ENCODE measurements around the gene FZD2. TPM values are rescaled to one million over a fixed set of nuclear protein-coding genes. Genes with fewer than 3 reads are reported as not detected.
"Not testable (repeated sequence)": the region's sequence is repeated elsewhere in the genome, so short reads cannot be mapped to it uniquely, and the experiment has no call there.

The FZD2 gene
- total RNA-seq, 2 experiments from 2014 or later, result 0.10 to 0.25 TPM

- CTCF ChIA-PET, result no interaction called here
- POLR2A ChIA-PET, result no interaction called here
- no peak overlapping the region for H3K27ac Mint-ChIP-seq
- H3K36me3 Mint-ChIP-seq (ENCODE audit: low read depth), result no peaks in the 10 kb centered on the region
- no peak for DNase-seq
- H3K4me1 Mint-ChIP-seq, result no peaks in the 10 kb centered on the region
- peaks cover 21% of the 10 kb centered on the region for H3K27me3 Mint-ChIP-seq
- H3K9me3 Mint-ChIP-seq, result no peaks in the 10 kb centered on the region
- no peak overlapping the region for H3K4me3 Mint-ChIP-seq
Measured at GRCh38 chr17:44572801-44573200, 15.5 kb downstream of the FZD2 start.

- ChIA-PET POLR2A (no interaction called here), CTCF (interaction anchor here (0.6 to 1.0 kb wide), 2 partner anchors 9 to 1150 kb away, joined by 4 to 5 read pairs; no protein-coding TSS in a partner anchor)
- Mint-ChIP-seq H3K4me1 (no peaks in the 10 kb centered on the region), H3K27me3 (peaks cover 35% of the 10 kb centered on the region), H3K36me3 (ENCODE audit: low read depth) (no peaks in the 10 kb centered on the region), H3K4me3 (no peak overlapping the region), H3K27ac (no peak overlapping the region), H3K9me3 (no peaks in the 10 kb centered on the region)
- no peak for DNase-seq
Measured at GRCh38 chr17:44575403-44575802, 18.1 kb downstream of the FZD2 start.

GRCh38 chr17:44578947-44579346, 21.7 kb downstream of the FZD2 start:
- H3K27ac Mint-ChIP-seq, result no peak overlapping the region
- H3K4me1 Mint-ChIP-seq, result no peaks in the 10 kb centered on the region
- no peaks in the 10 kb centered on the region for H3K9me3 Mint-ChIP-seq
- H3K36me3 Mint-ChIP-seq (ENCODE audit: low read depth), result no peaks in the 10 kb centered on the region
- H3K27me3 Mint-ChIP-seq, result peaks cover 37% of the 10 kb centered on the region
- DNase-seq, result no peak
- no peak overlapping the region for H3K4me3 Mint-ChIP-seq
- ChIA-PET POLR2A (no interaction called here), CTCF (no interaction called here)

- Mint-ChIP-seq H3K4me3 (no peak overlapping the region), H3K27ac (no peak overlapping the region)
Measured at GRCh38 chr17:44581868-44582267, 24.6 kb downstream of the FZD2 start.

GRCh38 chr17:44584443-44584842, 27.2 kb downstream of the FZD2 start:
- Mint-ChIP-seq H3K27ac (no peak overlapping the region), H3K9me3 (no peaks in the 10 kb centered on the region), H3K4me3 (no peak overlapping the region), H3K27me3 (peaks cover 16% of the 10 kb centered on the region), H3K36me3 (ENCODE audit: low read depth) (no peaks in the 10 kb centered on the region), H3K4me1 (no peaks in the 10 kb centered on the region)
- CTCF ChIA-PET, result no interaction called here
- POLR2A ChIA-PET, result no interaction called here
- DNase-seq, result no peak

More at GRCh38 chr17:44581868-44582267, 24.6 kb downstream of the FZD2 start:
- Mint-ChIP-seq H3K9me3 (no peaks in the 10 kb centered on the region), H3K4me1 (no peaks in the 10 kb centered on the region), H3K36me3 (ENCODE audit: low read depth) (no peaks in the 10 kb centered on the region), H3K27me3 (peaks cover 23% of the 10 kb centered on the region)
- ChIA-PET CTCF (no interaction called here), POLR2A (no interaction called here)
- DNase-seq, result no peak

- peaks cover 12% of the 10 kb centered on the region for H3K27me3 Mint-ChIP-seq
- no peak overlapping the region for H3K27ac Mint-ChIP-seq
- CTCF ChIA-PET, result no interaction called here
- H3K4me3 Mint-ChIP-seq, result no peak overlapping the region
- no peaks in the 10 kb centered on the region for H3K4me1 Mint-ChIP-seq
- no peaks in the 10 kb centered on the region for H3K36me3 Mint-ChIP-seq (ENCODE audit: low read depth)
- POLR2A ChIA-PET, result no interaction called here
- no peaks in the 10 kb centered on the region for H3K9me3 Mint-ChIP-seq
- no peak for DNase-seq
Measured at GRCh38 chr17:44585315-44585714, 28.0 kb downstream of the FZD2 start.

GRCh38 chr17:44587339-44587738, 30.1 kb downstream of the FZD2 start:
- DNase-seq, result no peak
- H3K27me3 Mint-ChIP-seq, result peaks cover 6% of the 10 kb centered on the region
- ChIA-PET CTCF (no interaction called here), POLR2A (no interaction called here)
- no peaks in the 10 kb centered on the region for H3K9me3 Mint-ChIP-seq
- H3K27ac Mint-ChIP-seq, result no peak overlapping the region
- no peak overlapping the region for H3K4me3 Mint-ChIP-seq
- H3K36me3 Mint-ChIP-seq (ENCODE audit: low read depth), result no peaks in the 10 kb centered on the region
- no peaks in the 10 kb centered on the region for H3K4me1 Mint-ChIP-seq

- Mint-ChIP-seq H3K4me3 (no peak overlapping the region), H3K4me1 (no peaks in the 10 kb centered on the region), H3K36me3 (ENCODE audit: low read depth) (no peaks in the 10 kb centered on the region), H3K27me3 (peaks cover 10% of the 10 kb centered on the region), H3K27ac (no peak overlapping the region), H3K9me3 (no peaks in the 10 kb centered on the region)
- CTCF ChIA-PET, result no interaction called here
- DNase-seq, result no peak
- POLR2A ChIA-PET, result no interaction called here
Measured at GRCh38 chr17:44589316-44590071, 32.2 kb downstream of the FZD2 start.

- CTCF ChIA-PET; H3K9me3 Mint-ChIP-seq; H3K4me3 Mint-ChIP-seq; DNase-seq; POLR2A ChIA-PET; H3K36me3 Mint-ChIP-seq (ENCODE audit: low read depth); H3K27ac Mint-ChIP-seq; H3K4me1 Mint-ChIP-seq; H3K27me3 Mint-ChIP-seq: not testable (repeated sequence)
Measured at GRCh38 chr17:44590072-44590462, 32.8 kb downstream of the FZD2 start.

- H3K9me3 Mint-ChIP-seq; CTCF ChIA-PET; H3K27me3 Mint-ChIP-seq; H3K4me3 Mint-ChIP-seq; H3K4me1 Mint-ChIP-seq; H3K27ac Mint-ChIP-seq; H3K36me3 Mint-ChIP-seq (ENCODE audit: low read depth); POLR2A ChIA-PET; DNase-seq: not testable (repeated sequence)
Measured at GRCh38 chr17:44590762-44591161, 33.5 kb downstream of the FZD2 start.

- Mint-ChIP-seq H3K27ac (no peak overlapping the region), H3K4me1 (no peaks in the 10 kb centered on the region), H3K27me3 (peaks cover 10% of the 10 kb centered on the region), H3K36me3 (ENCODE audit: low read depth) (no peaks in the 10 kb centered on the region), H3K4me3 (no peak overlapping the region), H3K9me3 (no peaks in the 10 kb centered on the region)
- ChIA-PET POLR2A (no interaction called here), CTCF (no interaction called here)
- DNase-seq, result no peak
Measured at GRCh38 chr17:44591206-44591605, 33.9 kb downstream of the FZD2 start.

GRCh38 chr17:44593156-44593555, 35.9 kb downstream of the FZD2 start:
- H3K4me1 Mint-ChIP-seq, result no peaks in the 10 kb centered on the region
- no peaks in the 10 kb centered on the region for H3K36me3 Mint-ChIP-seq (ENCODE audit: low read depth)
- POLR2A ChIA-PET, result no interaction called here

GRCh38 chr17:44595216-44595775, 38.0 kb downstream of the FZD2 start:
- no peaks in the 10 kb centered on the region for H3K36me3 Mint-ChIP-seq (ENCODE audit: low read depth)
- H3K9me3 Mint-ChIP-seq, result no peaks in the 10 kb centered on the region
- no peaks in the 10 kb centered on the region for H3K4me1 Mint-ChIP-seq
- no peak overlapping the region for H3K4me3 Mint-ChIP-seq
- no peak overlapping the region for H3K27ac Mint-ChIP-seq
- CTCF ChIA-PET, result no interaction called here
- POLR2A ChIA-PET, result no interaction called here
- no peak for DNase-seq
- H3K27me3 Mint-ChIP-seq, result peaks cover 7% of the 10 kb centered on the region

More at GRCh38 chr17:44593156-44593555, 35.9 kb downstream of the FZD2 start:
- H3K27me3 Mint-ChIP-seq, result peaks cover 11% of the 10 kb centered on the region
- CTCF ChIA-PET, result no interaction called here
- no peak overlapping the region for H3K27ac Mint-ChIP-seq
- DNase-seq, result no peak
- H3K9me3 Mint-ChIP-seq, result no peaks in the 10 kb centered on the region
- no peak overlapping the region for H3K4me3 Mint-ChIP-seq

- no peaks in the 10 kb centered on the region for H3K4me1 Mint-ChIP-seq
- CTCF ChIA-PET, result interaction anchor here (0.6 kb wide), 1 partner anchor 258 kb away, joined by 3 read pairs; no protein-coding TSS in a partner anchor
- H3K4me3 Mint-ChIP-seq, result no peak overlapping the region
- H3K27me3 Mint-ChIP-seq, result peaks cover 15% of the 10 kb centered on the region
- H3K9me3 Mint-ChIP-seq, result no peaks in the 10 kb centered on the region
- POLR2A ChIA-PET, result no interaction called here
- H3K36me3 Mint-ChIP-seq (ENCODE audit: low read depth), result no peaks in the 10 kb centered on the region
- H3K27ac Mint-ChIP-seq, result no peak overlapping the region
- no peak for DNase-seq
Measured at GRCh38 chr17:44598329-44598728, 41.0 kb downstream of the FZD2 start.

Measured in activated CD4-positive, alpha-beta memory T cell treated with anti-CD3 and anti-CD28 coated beads, Interleukin-2, amount 10 ng/mL, durations not matched to agents 7 days and 5 days (primary cell).